Fibroblast of lung (primary cell): ENCODE measurements around the gene DSCAML1.

Experiments
- CTCF ChIP-seq, 2 donors: IDR thresholded peaks in 1 of 2; conservative IDR thresholded peaks in 1 of 2; 1 replicate in 1 of 2; 2 replicates in 1 of 2; pipeline ENCODE4 v1.5.1; 2011 to 2012; ENCODE audit warnings: low read length in 2 of 2, control low read depth in 1 of 2, inconsistent platforms in 1 of 2, low read depth in 1 of 2, mild to moderate bottlenecking in 1 of 2
- EZH2 ChIP-seq: IDR thresholded peaks from 2 replicates; pipeline ENCODE4 v1.5.1; 2012; ENCODE audit warnings: low read length, control low read depth, mild to moderate bottlenecking; ENCODE audit errors: missing control alignments

- TF ChIP-seq CTCF (conservative IDR thresholded peaks at IDR 0.05 in 1 of 2, IDR thresholded peaks at IDR 0.05 in 1 of 2; ENCODE audit: low read depth in 1 of 2, low read length in 2 of 2) (no peak), EZH2 (no peak)
Observed at GRCh38 chr11:117761993-117762392, 35.0 kb downstream of the DSCAML1 start.
